ENCODE measurements around the gene TCF12.

The TCF12 gene

GRCh38 chr15:56977232-56977631 is 58.8 kb downstream of the TCF12 start:
- Histone ChIP-seq H3K27me3 (no peaks in the 10 kb centered on the region), H3K4me1 (peaks cover 0 to 39% (median 10%) of the 10 kb centered on the region in 4 donors), H3K4me3 (no peak overlapping the region), H3K36me3 (no peaks in the 10 kb centered on the region), H3K9me3 (no peaks in the 10 kb centered on the region), H3K27ac (no peak overlapping the region)
- intact Hi-C loops (cut with DNase I; ENCODE audit: low total_unique reads): no loop called here
- DNase-seq: no peak
- TF ChIP-seq CTCF (IDR thresholded peaks at IDR 0.05): no peak

- intact Hi-C loops (cut with DNase I; ENCODE audit: low total_unique reads): no loop called here
- TF ChIP-seq CTCF (IDR thresholded peaks at IDR 0.05): no peak
- Histone ChIP-seq H3K36me3 (no peaks in the 10 kb centered on the region), H3K27me3 (no peaks in the 10 kb centered on the region), H3K9me3 (no peaks in the 10 kb centered on the region), H3K4me1 (peaks cover 0 to 50% (median 10%) of the 10 kb centered on the region in 4 donors), H3K27ac (no peak overlapping the region), H3K4me3 (no peak overlapping the region)
- no peak for DNase-seq
Observed at GRCh38 chr15:56978898-56979662, 60.6 kb downstream of the TCF12 start.

- intact Hi-C loops (cut with DNase I; ENCODE audit: low total_unique reads): no loop called here
- no peak for TF ChIP-seq CTCF (IDR thresholded peaks at IDR 0.05)
- Histone ChIP-seq H3K27ac (no peak overlapping the region), H3K9me3 (no peaks in the 10 kb centered on the region), H3K27me3 (no peaks in the 10 kb centered on the region), H3K4me3 (no peak overlapping the region), H3K36me3 (no peaks in the 10 kb centered on the region), H3K4me1 (peaks cover 0 to 62% (median 19%) of the 10 kb centered on the region in 4 donors)
- no peak for DNase-seq
Observed at GRCh38 chr15:56980473-56980872, 62.0 kb downstream of the TCF12 start.

- H3K36me3 ChIP-seq: no peaks in the 10 kb centered on the region
- peaks cover 0 to 69% (median 20%) of the 10 kb centered on the region in 4 donors for H3K4me1 ChIP-seq
- intact Hi-C loops (cut with DNase I; ENCODE audit: low total_unique reads): no loop called here
- H3K27ac ChIP-seq: no peak overlapping the region
- no peaks in the 10 kb centered on the region for H3K9me3 ChIP-seq
- TF ChIP-seq CTCF (IDR thresholded peaks at IDR 0.05): no peak
- no peak for DNase-seq
- H3K27me3 ChIP-seq: no peaks in the 10 kb centered on the region
- H3K4me3 ChIP-seq: no peak overlapping the region
Observed at GRCh38 chr15:56981160-56981559, 62.7 kb downstream of the TCF12 start.

GRCh38 chr15:56982987-56983386 is 64.5 kb downstream of the TCF12 start:
- intact Hi-C loops (cut with DNase I; ENCODE audit: low total_unique reads): no loop called here
- Histone ChIP-seq H3K27ac (no peak overlapping the region), H3K4me3 (no peak overlapping the region), H3K36me3 (no peaks in the 10 kb centered on the region), H3K4me1 (peaks cover 0 to 70% (median 12%) of the 10 kb centered on the region in 4 donors), H3K27me3 (no peaks in the 10 kb centered on the region), H3K9me3 (no peaks in the 10 kb centered on the region)
- DNase-seq: no peak
- no peak for TF ChIP-seq CTCF (IDR thresholded peaks at IDR 0.05)
